ENCODE results near the gene NR3C2.

NR3C2 gene

GRCh38 chr4:148054275-148054674, 387.9 kb downstream of the NR3C2 start:
- in situ Hi-C loops (cut with MboI; ENCODE audit: low pct_unique_long_range_greater_than_20kb, low sequenced_read_pairs, unreplicated experiment) = no loop called here
- DNase-seq (ENCODE audit: low spot score) = no peak
- TF ChIP-seq CTCF (IDR thresholded peaks at IDR 0.05; ENCODE audit: extremely low read depth, insufficient read depth, missing control alignments) = no peak

GRCh38 chr4:148053298-148054003, 388.8 kb downstream of the NR3C2 start:
- DNase-seq (ENCODE audit: low spot score) = no peak
- no peak for TF ChIP-seq CTCF (IDR thresholded peaks at IDR 0.05; ENCODE audit: extremely low read depth, insufficient read depth, missing control alignments)
- in situ Hi-C loops (cut with MboI; ENCODE audit: low pct_unique_long_range_greater_than_20kb, low sequenced_read_pairs, unreplicated experiment) = no loop called here

GRCh38 chr4:148052448-148052847, 389.8 kb downstream of the NR3C2 start:
- DNase-seq (ENCODE audit: low spot score) = no peak
- no peak for TF ChIP-seq CTCF (IDR thresholded peaks at IDR 0.05; ENCODE audit: extremely low read depth, insufficient read depth, missing control alignments)
- in situ Hi-C loops (cut with MboI; ENCODE audit: low pct_unique_long_range_greater_than_20kb, low sequenced_read_pairs, unreplicated experiment) = no loop called here

GRCh38 chr4:148051403-148051802, 390.8 kb downstream of the NR3C2 start:
- no peak for DNase-seq (ENCODE audit: low spot score)
- no peak for TF ChIP-seq CTCF (IDR thresholded peaks at IDR 0.05; ENCODE audit: extremely low read depth, insufficient read depth, missing control alignments)
- in situ Hi-C loops (cut with MboI; ENCODE audit: low pct_unique_long_range_greater_than_20kb, low sequenced_read_pairs, unreplicated experiment) = no loop called here

GRCh38 chr4:148048598-148048997, 393.6 kb downstream of the NR3C2 start:
- DNase-seq (ENCODE audit: low spot score) = no peak
- in situ Hi-C loops (cut with MboI; ENCODE audit: low pct_unique_long_range_greater_than_20kb, low sequenced_read_pairs, unreplicated experiment) = no loop called here
- TF ChIP-seq CTCF (IDR thresholded peaks at IDR 0.05; ENCODE audit: extremely low read depth, insufficient read depth, missing control alignments) = no peak

- DNase-seq (ENCODE audit: low spot score) = peak; percentile 51
- peak; percentile 14 for TF ChIP-seq CTCF (IDR thresholded peaks at IDR 0.05; ENCODE audit: extremely low read depth, insufficient read depth, missing control alignments)
- in situ Hi-C loops (cut with MboI; ENCODE audit: low pct_unique_long_range_greater_than_20kb, low sequenced_read_pairs, unreplicated experiment) = no loop called here
Observed at GRCh38 chr4:148044912-148045352, 397.3 kb downstream of the NR3C2 start.
